K562 (cell line): Measurements from ENCODE around the gene ABCC11. TPM values are rescaled to one million over a fixed set of nuclear protein-coding genes. Genes with fewer than 3 reads are reported as not detected.

Experiments used
- ATAC-seq: fragments of 200-7000 bp; cut with Tn5 transposase; 3 replicates; pipeline ENCODE4 v1.9.1; 2020; ENCODE audit warnings: moderate library complexity
- Bru-seq: library from RNA; stranded (reverse); fragments of 400-500 nt; gene quantifications from one replicate; lab custom pipeline; 2021; lab: Mats Ljungman, UMichigan
- BruChase-seq, 2 experiments: library from RNA; stranded (reverse); fragments of 400-500 nt; gene quantifications; one replicate each; lab custom pipeline; 2021; lab: Mats Ljungman, UMichigan
- BruUV-seq: library from RNA; stranded (reverse); fragments of 400-500 nt; replicated peaks from 2 replicates; lab custom pipeline; 2021; lab: Mats Ljungman, UMichigan
- CTCF ChIA-PET: fragments of 300-600 bp; formaldehyde crosslinking; extraction: SDS; loops from one replicate; lab custom pipeline; 2021; ENCODE audit warnings: low intra/inter-chr PET ratio; lab: Yijun Ruan, JAX
- POLR2A ChIA-PET: fragments of 300-600, 350-650 bp; sonication (Branson Sonifier 250); formaldehyde crosslinking; extraction: SDS; loops from one replicate; lab custom pipeline; 2021; ENCODE audit warnings: antibody characterized with exemption, inconsistent platforms; lab: Yijun Ruan, JAX
- DNase-seq, 4 experiments: peaks; one replicate each; pipeline versions ENCODE4 v3.0.0 to v3.0.0-alpha.2; 2011 to 2018; ENCODE audit warnings: low spot score in 3 of 4, mixed read lengths in 3 of 4; ENCODE audit errors: extremely low read depth in 1 of 4
- FAIRE-seq: peaks from 2 replicates; lab custom pipeline; 2011; peaks lifted over from hg19 to GRCh38; lab: Jason Lieb, UNC
- H2AFZ ChIP-seq: 2 replicates; pipeline ENCODE4 v1.6.0; 2011; ENCODE audit warnings: low read depth, low read length, control low read depth, inconsistent platforms
- H3K27ac ChIP-seq: fragments of 200-600 bp; 3 replicates; pipeline ENCODE4 v1.8.0; 2011; ENCODE audit warnings: low read depth, mild to moderate bottlenecking, control low read depth, inconsistent platforms, low read length, moderate library complexity, mixed read lengths; ENCODE audit errors: extremely low read depth
- H3K27me3 ChIP-seq, 2 experiments: fragments of 300-600 bp in 1 of 2; 2 replicates in 1 of 2; 3 replicates in 1 of 2; pipeline versions ENCODE4 v1.6.0 to v1.8.0; 2011; ENCODE audit warnings: inconsistent platforms in 2 of 2, low read length in 2 of 2, mild to moderate bottlenecking in 1 of 2, mixed read lengths in 1 of 2, moderate library complexity in 1 of 2; ENCODE audit not compliant: control insufficient read depth in 2 of 2, insufficient read depth in 2 of 2
- H3K36me3 ChIP-seq: fragments of 300-600 bp; 3 replicates; pipeline ENCODE4 v1.8.0; 2011; ENCODE audit warnings: mild to moderate bottlenecking, low read length, inconsistent platforms; ENCODE audit not compliant: control insufficient read depth, insufficient read depth
- H3K4me1 ChIP-seq, 2 experiments: fragments of 200-600 bp in 1 of 2; replicated peaks in 1 of 2; 2 replicates in 1 of 2; 3 replicates in 1 of 2; pipeline versions ENCODE4 v1.5.1 to v1.8.0; 2011; ENCODE audit warnings: inconsistent platforms in 2 of 2, low read length in 2 of 2, mild to moderate bottlenecking in 1 of 2, mixed read lengths in 1 of 2, moderate library complexity in 1 of 2; ENCODE audit not compliant: control insufficient read depth in 2 of 2, insufficient read depth in 2 of 2
- H3K4me2 ChIP-seq: 2 replicates; pipeline ENCODE4 v1.6.1; 2011; ENCODE audit warnings: low read length, control low read depth, inconsistent platforms, mixed read lengths; ENCODE audit not compliant: insufficient read depth
- H3K4me3 ChIP-seq: fragments of 200-600 bp; sonication (generic), shearing (Covaris generic); 2 replicates; pipeline ENCODE4 v1.5.1; 2016; ENCODE audit warnings: control low read depth, inconsistent platforms
- H3K79me2 ChIP-seq: fragments of 200-600 bp; 3 replicates; pipeline ENCODE4 v1.8.0; 2011; ENCODE audit warnings: low read length, inconsistent platforms; ENCODE audit not compliant: control insufficient read depth, insufficient read depth
- H3K9ac ChIP-seq, 2 experiments: 2 replicates each; pipeline versions ENCODE4 v1.6.0 to v1.6.1; 2011; ENCODE audit warnings: low read depth in 2 of 2, low read length in 2 of 2, control low read depth in 1 of 2, inconsistent platforms in 1 of 2, mild to moderate bottlenecking in 1 of 2, mixed read lengths in 1 of 2; ENCODE audit not compliant: insufficient read depth in 1 of 2
- H3K9me1 ChIP-seq: one replicate; pipeline ENCODE4 v1.6.0; 2011; ENCODE audit warnings: inconsistent platforms, mild to moderate bottlenecking, low read length, moderate library complexity; ENCODE audit not compliant: control insufficient read depth, insufficient read depth
- H3K9me3 ChIP-seq: replicated peaks from 2 replicates; pipeline ENCODE4 v1.5.1; 2011; ENCODE audit warnings: low read depth, low read length, inconsistent platforms; ENCODE audit not compliant: control insufficient read depth, insufficient read depth
- H4K20me1 ChIP-seq: replicated peaks from 2 replicates; pipeline ENCODE4 v1.6.1; 2011; ENCODE audit warnings: low read length, inconsistent platforms, mixed read lengths; ENCODE audit not compliant: control insufficient read depth, insufficient read depth
- MAFG ChIP-seq: fragments of 450-650 bp; conservative IDR thresholded peaks from 2 replicates; pipeline ENCODE4 v1.6.1; 2016; ENCODE audit warnings: missing genetic modification characterization, missing compliant biosample characterization
- PCBP1 ChIP-seq: fragments of 200-400 bp; formaldehyde crosslinking; IDR thresholded peaks from 2 replicates; pipeline ENCODE4 v1.6.1; 2018; ENCODE audit warnings: mild to moderate bottlenecking, low read depth, low read length; ENCODE audit not compliant: poor library complexity, severe bottlenecking
- POLR2A ChIP-seq: fragments of 450-650 bp; conservative IDR thresholded peaks from 2 replicates; pipeline ENCODE4 v1.6.1; 2016
- SREBF2 ChIP-seq: sonication (generic); formaldehyde crosslinking; IDR thresholded peaks from 2 replicates; pipeline ENCODE4 v1.4.0; 2020; ENCODE audit warnings: mild to moderate bottlenecking, missing genetic modification reagents
- ZC3H8 ChIP-seq: fragments of 450-650 bp; IDR thresholded peaks from 2 replicates; pipeline ENCODE4 v1.6.1; 2017
- WGBS: fragments of 100-300 bp; shearing (Covaris generic); methylation state at CpG from one replicate; pipeline ENCODE4 v1.1.6; 2016; ENCODE audit warnings: low coverage, mixed read lengths; ENCODE audit not compliant: insufficient coverage; ENCODE audit errors: missing lambda C conversion rate; 5-methylcytosine and 5-hydroxymethylcytosine counted together
- in situ Hi-C: fragments of 300-500 bp; cut with MboI; formaldehyde crosslinking; loops from 4 replicates; pipeline ENCODE4 v1.15.0; 2018; ENCODE audit warnings: inconsistent platforms, mixed read lengths
- intact Hi-C: fragments of 100-400 bp; cut with micrococcal nuclease; formaldehyde crosslinking; loops from 2 replicates; pipeline ENCODE4 v1.14.2; 2022
- long read RNA-seq, 3 experiments: library from polyadenylated mRNA in 2 of 3; library from RNA in 1 of 3; unstranded in 2 of 3; stranded (forward) in 1 of 3; transcript quantifications; one replicate each; pipeline ENCODE4 v2.0.0, GENCODE V29; 2019 to 2022
- polyA minus RNA-seq, 3 experiments: library from RNA; depleted of rRNA, polyadenylated mRNA; stranded (reverse); fragments of >200 nt; gene quantifications; 2 replicates each; pipeline ENCODE4 v1.2.3, GENCODE V29; 2011
- polyA plus RNA-seq, 8 experiments: library from polyadenylated mRNA; depleted of rRNA in 4 of 8; stranded (reverse) in 5 of 8; unstranded in 3 of 8; fragments of >200 nt; fragmentation: Nextera tagmentation in 2 of 8; fragmentation: Illumina TruSeq in 1 of 8; extraction: Ambion mirVana in 2 of 8; extraction: Trizol in 1 of 8; gene quantifications; 2 replicates each; pipeline versions ENCODE4 v1.2.1 to v1.2.3, GENCODE V29; 2011 to 2014; ENCODE audit warnings: inconsistent platforms in 1 of 8, missing spikeins in 1 of 8
- total RNA-seq, 7 experiments: library from RNA; depleted of rRNA in 6 of 7; stranded (reverse); fragments of >200 nt in 6 of 7; fragmentation: Illumina TruSeq in 2 of 7; extraction: Trizol in 2 of 7; gene quantifications; 2 replicates each; pipeline versions ENCODE4 v1.2.1 to v1.2.3, GENCODE V29; 2011 to 2021; ENCODE audit warnings: low replicate concordance in 1 of 7
- TF ChIP-seq, protein P1 (sequence below), 2 experiments: IDR thresholded peaks; 2 replicates each; pipeline ENCODE4 v1.6.1; 2011; ENCODE audit warnings: borderline replicate concordance in 1 of 2, control low read depth in 1 of 2, low read depth in 1 of 2, low read length in 1 of 2, mild to moderate bottlenecking in 1 of 2, mixed read lengths in 1 of 2, moderate library complexity in 1 of 2; ENCODE audit not compliant: insufficient read depth in 1 of 2, insufficient read length in 1 of 2, poor library complexity in 1 of 2, severe bottlenecking in 1 of 2; ENCODE audit errors: extremely low read depth in 1 of 2
- TF ChIP-seq, protein P2 (sequence below): fragments of 250-450 bp; sonication (Bioruptor Pico); IDR thresholded peaks from 2 replicates; pipeline ENCODE4 v1.4.0; 2020

Gene ABCC11
- total RNA-seq (2011; cell fraction: chromatin; rRNA removed; ENCODE audit: low replicate concordance): 0.07 and 1.1 TPM in 2 replicates
- total RNA-seq (2011; cell fraction: nucleolus; rRNA removed): 0.33 TPM in 1 of 2 replicates, not detected in the other
- 0.15 TPM in 1 of 2 replicates, not detected in the other for total RNA-seq (2011; cell fraction: nucleoplasm; rRNA removed)
- total RNA-seq (2014; rRNA removed) (0.14 TPM in 1 of 2 replicates, not detected in the other), total RNA-seq (2014; rRNA removed; fragmentation: Illumina TruSeq; extraction: Trizol) (not detected in 2 replicates), total RNA-seq (2015; rRNA removed; fragmentation: Illumina TruSeq; extraction: Trizol) (not detected in 2 replicates), total RNA-seq (2021) (not detected in 2 replicates), polyA plus RNA-seq (2011; rRNA removed) (0.04 and 0.22 TPM in 2 replicates), polyA plus RNA-seq (2014; fragmentation: Illumina TruSeq; extraction: Trizol) (0.04 and 0.29 TPM in 2 replicates), polyA plus RNA-seq (2014; fragmentation: Nextera tagmentation; extraction: Ambion mirVana) (not detected), polyA plus RNA-seq (2014; rRNA removed) (not detected in 2 replicates), polyA minus RNA-seq (2011; rRNA and poly(A)+ RNA removed) (0.21 TPM in 1 of 2 replicates, not detected in the other), Bru-seq, nascent RNA (percentile 22 among the genes with signal in this experiment), BruChase-seq, experiment 1, labeled RNA remaining after a 2-hour chase (percentile 12 among the genes with signal in this experiment), BruChase-seq, experiment 2, labeled RNA remaining after a 6-hour chase (percentile 14 among the genes with signal in this experiment)
- polyA plus RNA-seq (2011; cell fraction: cytosol; rRNA removed): 0.09 and 0.18 TPM in 2 replicates
- polyA plus RNA-seq (2011; cell fraction: nucleus; rRNA removed): 0.20 and 0.28 TPM in 2 replicates
- 0.07 TPM in 2 replicates for polyA plus RNA-seq (2012)
- not detected in 2 replicates for polyA minus RNA-seq (2011; cell fraction: cytosol; rRNA and poly(A)+ RNA removed)
- polyA minus RNA-seq (2011; cell fraction: nucleus; rRNA and poly(A)+ RNA removed): not detected in 2 replicates
- long read RNA-seq, experiment 1, partial matches to known transcripts: 0 of 2 reads
- long read RNA-seq, experiment 1, other reads (novel, unspliced or antisense): 2 of 2 reads
- long read RNA-seq, experiment 2: 0 reads
- long read RNA-seq, experiment 3, partial matches to known transcripts: 0 of 1 reads
- long read RNA-seq, experiment 3, other reads (novel, unspliced or antisense): 1 of 1 reads

GRCh38 chr16:48247311-48247710 is at the start of gene ABCC11:
Gene ABCC11, minus strand, starts transcription at chr16:48247539. Its CDS starts 15,618 bp downstream, at chr16:48231921.
- H3K4me1 ChIP-seq: peaks cover 8 to 9% of the 10 kb centered on the region in 2 experiments; a peak in 3 of 5 replicates
- no TSS peak for BruUV-seq
- no peak within 1 kb of the TSS for H3K4me3 ChIP-seq
- H3K27ac ChIP-seq: no peak within 1 kb of the TSS
- no peak within 1 kb of the TSS for H3K4me2 ChIP-seq
- intact Hi-C loops: no loop called here
- peaks cover 5% of the 10 kb centered on the region; the same call in 2 of the 3 replicates for H3K36me3 ChIP-seq
- no peak for ATAC-seq
- DNase-seq: no peak
- POLR2A ChIA-PET: no interaction called here
- no peak within 1 kb of the TSS for H3K9ac ChIP-seq
- H3K27me3 ChIP-seq: no peaks in the 10 kb centered on the region
- in situ Hi-C loops: no loop called here
- no peak for FAIRE-seq
- 0 out of 2 replicates have a peak, but pooled peaks cover 10% of the 10 kb centered on the region for H4K20me1 ChIP-seq
- peaks cover 75% of the 10 kb centered on the region for H3K79me2 ChIP-seq
- H3K9me3 ChIP-seq: no peaks in the 10 kb centered on the region
- CTCF ChIA-PET: no interaction called here
- H3K9me1 ChIP-seq: no peaks in the 10 kb centered on the region
- H2AFZ ChIP-seq: no peak within 1 kb of the TSS
- 71% methylated on average over 4 of the region's 4 CpGs for WGBS
- TF ChIP-seq, protein P1, sequence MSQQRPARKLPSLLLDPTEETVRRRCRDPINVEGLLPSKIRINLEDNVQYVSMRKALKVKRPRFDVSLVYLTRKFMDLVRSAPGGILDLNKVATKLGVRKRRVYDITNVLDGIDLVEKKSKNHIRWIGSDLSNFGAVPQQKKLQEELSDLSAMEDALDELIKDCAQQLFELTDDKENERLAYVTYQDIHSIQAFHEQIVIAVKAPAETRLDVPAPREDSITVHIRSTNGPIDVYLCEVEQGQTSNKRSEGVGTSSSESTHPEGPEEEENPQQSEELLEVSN (IDR thresholded peaks at IDR 0.05; ENCODE audit: borderline replicate concordance in 1 of 2, extremely low read depth in 1 of 2, insufficient read depth in 1 of 2, insufficient read length in 1 of 2, low read depth in 1 of 2, low read length in 1 of 2, poor library complexity in 1 of 2, severe bottlenecking in 1 of 2): no peak
- TF ChIP-seq PCBP1 (no peak), ZC3H8 (no peak), MAFG (no peak), POLR2A (no peak), SREBF2 (CRISPR knock-in tag) (no peak)
- TF ChIP-seq, protein P2, sequence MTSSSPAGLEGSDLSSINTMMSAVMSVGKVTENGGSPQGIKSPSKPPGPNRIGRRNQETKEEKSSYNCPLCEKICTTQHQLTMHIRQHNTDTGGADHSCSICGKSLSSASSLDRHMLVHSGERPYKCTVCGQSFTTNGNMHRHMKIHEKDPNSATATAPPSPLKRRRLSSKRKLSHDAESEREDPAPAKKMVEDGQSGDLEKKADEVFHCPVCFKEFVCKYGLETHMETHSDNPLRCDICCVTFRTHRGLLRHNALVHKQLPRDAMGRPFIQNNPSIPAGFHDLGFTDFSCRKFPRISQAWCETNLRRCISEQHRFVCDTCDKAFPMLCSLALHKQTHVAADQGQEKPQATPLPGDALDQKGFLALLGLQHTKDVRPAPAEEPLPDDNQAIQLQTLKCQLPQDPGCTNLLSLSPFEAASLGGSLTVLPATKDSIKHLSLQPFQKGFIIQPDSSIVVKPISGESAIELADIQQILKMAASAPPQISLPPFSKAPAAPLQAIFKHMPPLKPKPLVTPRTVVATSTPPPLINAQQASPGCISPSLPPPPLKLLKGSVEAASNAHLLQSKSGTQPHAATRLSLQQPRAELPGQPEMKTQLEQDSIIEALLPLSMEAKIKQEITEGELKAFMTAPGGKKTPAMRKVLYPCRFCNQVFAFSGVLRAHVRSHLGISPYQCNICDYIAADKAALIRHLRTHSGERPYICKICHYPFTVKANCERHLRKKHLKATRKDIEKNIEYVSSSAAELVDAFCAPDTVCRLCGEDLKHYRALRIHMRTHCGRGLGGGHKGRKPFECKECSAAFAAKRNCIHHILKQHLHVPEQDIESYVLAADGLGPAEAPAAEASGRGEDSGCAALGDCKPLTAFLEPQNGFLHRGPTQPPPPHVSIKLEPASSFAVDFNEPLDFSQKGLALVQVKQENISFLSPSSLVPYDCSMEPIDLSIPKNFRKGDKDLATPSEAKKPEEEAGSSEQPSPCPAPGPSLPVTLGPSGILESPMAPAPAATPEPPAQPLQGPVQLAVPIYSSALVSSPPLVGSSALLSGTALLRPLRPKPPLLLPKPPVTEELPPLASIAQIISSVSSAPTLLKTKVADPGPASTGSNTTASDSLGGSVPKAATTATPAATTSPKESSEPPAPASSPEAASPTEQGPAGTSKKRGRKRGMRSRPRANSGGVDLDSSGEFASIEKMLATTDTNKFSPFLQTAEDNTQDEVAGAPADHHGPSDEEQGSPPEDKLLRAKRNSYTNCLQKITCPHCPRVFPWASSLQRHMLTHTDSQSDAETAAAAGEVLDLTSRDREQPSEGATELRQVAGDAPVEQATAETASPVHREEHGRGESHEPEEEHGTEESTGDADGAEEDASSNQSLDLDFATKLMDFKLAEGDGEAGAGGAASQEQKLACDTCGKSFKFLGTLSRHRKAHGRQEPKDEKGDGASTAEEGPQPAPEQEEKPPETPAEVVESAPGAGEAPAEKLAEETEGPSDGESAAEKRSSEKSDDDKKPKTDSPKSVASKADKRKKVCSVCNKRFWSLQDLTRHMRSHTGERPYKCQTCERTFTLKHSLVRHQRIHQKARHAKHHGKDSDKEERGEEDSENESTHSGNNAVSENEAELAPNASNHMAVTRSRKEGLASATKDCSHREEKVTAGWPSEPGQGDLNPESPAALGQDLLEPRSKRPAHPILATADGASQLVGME: no peak
